ENCODE measurements around the gene HYDIN.
"Not testable (repeated sequence)": the region's sequence is repeated elsewhere in the genome, so short reads cannot be mapped to it uniquely, and the experiment has no call there.

GRCh38 chr16:70882311-70882710, 348.2 kb downstream of the HYDIN start:
- TF ChIP-seq CTCF (conservative IDR thresholded peaks at IDR 0.05); ZFX (IDR thresholded peaks at IDR 0.05): not testable (repeated sequence)
